Natural killer cell (primary cell): ENCODE results near the gene CCDC187. TPM values are rescaled to one million over a fixed set of nuclear protein-coding genes. Genes with fewer than 3 reads are reported as not detected.

Experiments
- ATAC-seq, 3 donors: fragments of 150-1000 bp in 2 of 3; fragments of 200-7000 bp in 1 of 3; cut with Tn5 transposase; 1 replicate in 1 of 3; 2 replicates in 2 of 3; pipeline ENCODE4 v1.10.0; 2021; ENCODE audit warnings: mild to moderate bottlenecking in 2 of 3, moderate library complexity in 2 of 3
- DNase-seq, 2 donors: peaks; one replicate each; pipeline versions ENCODE4 v3.0.0 to v3.0.0-alpha.2; 2013 to 2021; ENCODE audit warnings: mixed read lengths in 1 of 2
- H3K27ac ChIP-seq: one replicate; pipeline ENCODE4 v1.5.1; 2013; ENCODE audit warnings: mild to moderate bottlenecking, low read length
- H3K27me3 ChIP-seq: one replicate; pipeline ENCODE4 v1.6.1; 2013; ENCODE audit warnings: low read length; ENCODE audit not compliant: control insufficient read depth, insufficient read depth
- H3K36me3 ChIP-seq: one replicate; pipeline ENCODE4 v1.6.1; 2013; ENCODE audit warnings: low read length; ENCODE audit not compliant: control insufficient read depth, insufficient read depth
- H3K4me1 ChIP-seq: one replicate; pipeline ENCODE4 v1.6.1; 2013; ENCODE audit warnings: low read length; ENCODE audit not compliant: control insufficient read depth, insufficient read depth
- H3K4me3 ChIP-seq: one replicate; pipeline ENCODE4 v1.5.1; 2013; ENCODE audit warnings: low read length
- H3K9me3 ChIP-seq: one replicate; pipeline ENCODE4 v1.6.1; 2013; ENCODE audit warnings: low read length; ENCODE audit not compliant: control insufficient read depth, insufficient read depth
- H3K27ac Mint-ChIP-seq, 2 donors: one replicate each; pipeline ENCODE4 v1.8.0; 2022; ENCODE audit warnings: mild to moderate bottlenecking in 2 of 2, mixed read lengths in 2 of 2, moderate library complexity in 1 of 2
- H3K27me3 Mint-ChIP-seq, 2 donors: one replicate each; pipeline ENCODE4 v1.8.0; 2022; ENCODE audit warnings: low read depth in 2 of 2, mixed read lengths in 2 of 2
- H3K36me3 Mint-ChIP-seq: one replicate; pipeline ENCODE4 v1.8.0; 2022; ENCODE audit warnings: mixed read lengths
- H3K4me1 Mint-ChIP-seq, 2 donors: one replicate each; pipeline ENCODE4 v1.8.0; 2022; ENCODE audit warnings: mixed read lengths in 2 of 2
- H3K4me3 Mint-ChIP-seq: one replicate; pipeline ENCODE4 v1.8.0; 2022; ENCODE audit warnings: mild to moderate bottlenecking, moderate library complexity, mixed read lengths
- H3K9me3 Mint-ChIP-seq, 2 donors: one replicate each; pipeline ENCODE4 v1.8.0; 2022; ENCODE audit warnings: mixed read lengths in 2 of 2
- CTCF ChIP-seq: fragments of 200-600 bp; IDR thresholded peaks from one replicate; pipeline ENCODE4 v1.8.0; 2022; ENCODE audit warnings: antibody characterized with exemption
- WGBS: methylation state at CpG from one replicate; pipeline ENCODE4 v1.1.7; 2013; ENCODE audit warnings: missing lambda C conversion rate; ENCODE audit not compliant: insufficient coverage; 5-methylcytosine and 5-hydroxymethylcytosine counted together
- intact Hi-C: fragments of 100-400 bp; cut with micrococcal nuclease; formaldehyde crosslinking; loops from one replicate; pipeline ENCODE4 v1.14.2; 2022
- total RNA-seq, 4 donors: library from RNA; stranded (reverse); fragments of 120-200 nt in 1 of 4; gene quantifications; one replicate each; pipeline versions ENCODE4 v1.2.3 to v1.2.4, GENCODE V29; 2013 to 2022

CCDC187 gene
- total RNA-seq, 3 donors from 2014 or later (not counting 1 experiment from before 2014, with no cell fraction given) = 0.18 TPM; not detected in 2

DNA sequence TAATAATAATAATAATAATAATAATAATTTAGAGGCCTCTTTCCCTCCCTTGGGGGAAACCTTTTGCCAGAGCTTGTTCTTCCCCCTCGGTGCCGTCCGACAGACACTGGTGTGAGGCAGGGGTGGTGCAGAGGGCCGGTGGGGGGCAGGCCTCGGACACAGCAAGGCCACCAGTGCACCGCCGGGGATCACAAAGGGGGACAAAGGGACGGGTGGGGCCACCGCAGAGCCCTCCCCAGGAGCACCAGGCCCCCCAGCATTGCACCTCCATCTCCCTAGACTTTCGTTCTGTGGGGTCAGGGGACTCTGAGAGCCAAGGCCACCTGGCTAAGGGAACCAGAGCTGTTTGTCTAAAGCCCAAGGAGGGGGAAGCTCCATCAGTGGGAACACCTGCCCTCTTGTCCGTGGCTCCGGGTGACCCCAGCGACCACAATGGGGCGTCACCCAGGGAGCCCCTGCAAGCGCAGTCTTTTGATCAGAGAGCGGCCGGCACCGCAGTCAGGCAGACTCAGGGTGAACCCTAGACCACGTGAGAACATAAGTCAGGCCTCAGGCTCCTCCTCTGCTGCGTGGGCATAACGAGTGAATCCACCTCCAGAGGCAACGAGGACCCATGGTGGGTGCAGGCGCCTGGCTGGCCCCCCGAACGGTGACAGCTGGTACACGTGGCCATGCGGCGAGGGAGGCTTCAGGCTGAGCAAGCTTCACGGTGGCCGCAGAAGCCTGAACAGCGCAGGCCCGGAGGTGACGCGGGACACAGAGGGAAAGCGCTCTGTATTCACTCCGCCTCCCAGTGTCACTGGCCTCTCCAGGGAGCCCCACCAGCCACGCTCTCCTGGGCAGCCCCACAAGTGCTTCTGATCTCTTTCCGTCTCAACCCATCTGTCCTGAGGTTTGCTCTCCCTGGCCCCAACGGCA lies 46.3 kb downstream of the CCDC187 start:
- no peaks in the 10 kb centered on the region for H3K4me1 ChIP-seq
- WGBS = 81% methylated on average over 39 of the region's 39 CpGs

GRCh38 chr9:136255896-136256890 lies 47.7 kb downstream of the CCDC187 start:
- no peaks in the 10 kb centered on the region for H3K4me1 ChIP-seq
- no peak overlapping the region for H3K4me3 ChIP-seq
- Mint-ChIP-seq H3K4me3 (no peak overlapping the region), H3K36me3 (no peaks in the 10 kb centered on the region), H3K4me1 (no peaks in the 10 kb centered on the region), H3K27me3 (no peaks in the 10 kb centered on the region), H3K9me3 (no peaks in the 10 kb centered on the region), H3K27ac (no peak overlapping the region)
- DNase-seq (no peak), ATAC-seq (no peak)
- no peaks in the 10 kb centered on the region for H3K27me3 ChIP-seq
- TF ChIP-seq CTCF = no peak
- H3K36me3 ChIP-seq = no peaks in the 10 kb centered on the region
- WGBS = 77% methylated on average over 28 of the region's 28 CpGs
- no peak overlapping the region for H3K27ac ChIP-seq
- intact Hi-C loops = no loop called here
- no peaks in the 10 kb centered on the region for H3K9me3 ChIP-seq

More for the DNA sequence above, 46.3 kb downstream of the CCDC187 start:
- no peaks in the 10 kb centered on the region for H3K27me3 Mint-ChIP-seq
- Histone ChIP-seq H3K9me3 (no peaks in the 10 kb centered on the region), H3K27ac (no peak overlapping the region), H3K27me3 (no peaks in the 10 kb centered on the region), H3K36me3 (no peaks in the 10 kb centered on the region), H3K4me3 (no peak overlapping the region)
- no peak for TF ChIP-seq CTCF
- intact Hi-C loops = no loop called here
- no peaks in the 10 kb centered on the region for H3K9me3 Mint-ChIP-seq
- no peak overlapping the region for H3K27ac Mint-ChIP-seq
- H3K36me3 Mint-ChIP-seq = no peaks in the 10 kb centered on the region
- H3K4me3 Mint-ChIP-seq = no peak overlapping the region
- ATAC-seq (no peak), DNase-seq (no peak)
- no peaks in the 10 kb centered on the region for H3K4me1 Mint-ChIP-seq

- Histone ChIP-seq H3K4me1 (no peaks in the 10 kb centered on the region), H3K9me3 (no peaks in the 10 kb centered on the region), H3K27me3 (no peaks in the 10 kb centered on the region), H3K4me3 (no peak overlapping the region), H3K27ac (no peak overlapping the region), H3K36me3 (no peaks in the 10 kb centered on the region)
- intact Hi-C loops = no loop called here
- H3K36me3 Mint-ChIP-seq = no peaks in the 10 kb centered on the region
- ATAC-seq (no peak), DNase-seq (no peak)
- WGBS = 81% methylated on average over 12 of the region's 12 CpGs
- H3K27me3 Mint-ChIP-seq = no peaks in the 10 kb centered on the region
- TF ChIP-seq CTCF = no peak
- H3K9me3 Mint-ChIP-seq = no peaks in the 10 kb centered on the region
- H3K4me1 Mint-ChIP-seq = no peaks in the 10 kb centered on the region
- no peak overlapping the region for H3K4me3 Mint-ChIP-seq
- H3K27ac Mint-ChIP-seq = no peak overlapping the region
Measured at GRCh38 chr9:136255166-136255538, 48.7 kb downstream of the CCDC187 start.
